Right lobe of liver (tissue), 6 donors: ENCODE data around the gene TYSND1. TPM values are rescaled to one million over a fixed set of nuclear protein-coding genes. Genes with fewer than 3 reads are reported as not detected.

Source experiments
- ATAC-seq, 4 donors: fragments of 200-7000 bp; cut with Tn5 transposase; one replicate each; pipeline ENCODE4 v1.9.1; 2020; ENCODE audit warnings: mild to moderate bottlenecking in 4 of 4, moderate library complexity in 4 of 4
- DNase-seq, 3 donors: peaks; one replicate each; pipeline ENCODE4 v3.0.0-alpha.2; 2020
- H3K27ac ChIP-seq, 3 donors: fragments of 200-600 bp; one replicate each; pipeline ENCODE4 v1.8.0; 2022
- H3K27me3 ChIP-seq, 2 donors: fragments of 200-600 bp; one replicate each; pipeline ENCODE4 v1.8.0; 2022
- H3K36me3 ChIP-seq, 4 donors: fragments of 200-600 bp; sonication (generic) in 1 of 4; one replicate each; pipeline versions ENCODE4 v1.5.1 to v1.8.0; 2017 to 2022; ENCODE audit warnings: control low read depth in 1 of 4
- H3K4me1 ChIP-seq, 4 donors: fragments of 200-600 bp; sonication (generic) in 1 of 4; one replicate each; pipeline versions ENCODE4 v1.5.1 to v1.8.0; 2017 to 2022; ENCODE audit warnings: control low read depth in 1 of 4
- H3K4me3 ChIP-seq, 3 donors: fragments of 200-600 bp; one replicate each; pipeline ENCODE4 v1.8.0; 2022
- H3K9me3 ChIP-seq, 4 donors: fragments of 200-600 bp; sonication (generic) in 1 of 4; one replicate each; pipeline versions ENCODE4 v1.5.1 to v1.8.0; 2017 to 2022; ENCODE audit warnings: control low read depth in 1 of 4
- CTCF ChIP-seq, 4 donors: fragments of 200-600 bp in 3 of 4; fragments of 450-650 bp in 1 of 4; IDR thresholded peaks; one replicate each; pipeline versions ENCODE4 v1.5.1 to v1.8.0; 2016 to 2022; ENCODE audit warnings: antibody characterized with exemption in 4 of 4, mild to moderate bottlenecking in 2 of 4
- POLR2A ChIP-seq: fragments of 450-650 bp; IDR thresholded peaks from one replicate; pipeline ENCODE4 v1.6.1; 2017; ENCODE audit warnings: antibody characterized with exemption, mild to moderate bottlenecking
- WGBS: methylation state at CpG from one replicate; pipeline ENCODE4 v1.1.6; 2018; ENCODE audit warnings: low coverage, low lambda C conversion rate; ENCODE audit not compliant: insufficient coverage; ENCODE audit errors: missing lambda C conversion rate; 5-methylcytosine and 5-hydroxymethylcytosine counted together
- intact Hi-C, 2 donors: fragments of 100-400 bp; cut with DNase I; formaldehyde crosslinking; loops; one replicate each; pipeline versions ENCODE4 v1.11.2 to v1.14.1; 2022
- total RNA-seq, 6 experiments: library from RNA; depleted of rRNA in 2 of 6; stranded (reverse); fragments of >200 nt in 2 of 6; fragmentation: NEBNext Ultra II Directional in 3 of 6; extraction: Animal tissue kit (Norgen Biotek cat#: 25700) in 3 of 6; gene quantifications; one replicate each; pipeline versions ENCODE4 v1.1.0 to v1.2.4, GENCODE V29; 2016 to 2023
- donor health status: DM: no; HTN: yes; CAD: no.
- donor health status: DM: no; HTN: no; CAD: no.
- donor health status: DM: no; HTN: no; CAD: no.
- donor health status: DM: no; HTN: yes; CAD: no.
- donor health status: DM: no; HTN: yes; CAD: no.

TYSND1 gene
- total RNA-seq, 6 experiments from 2014 or later: 5.3 to 11.1 (median 8.2) TPM

GRCh38 chr10:70090013-70090412 is 56.5 kb downstream of the TYSND1 start:
- Histone ChIP-seq H3K4me3 (no peak overlapping the region), H3K4me1 (peaks cover 0 to 47% (median 18%) of the 10 kb centered on the region in 4 donors), H3K27ac (no peak overlapping the region), H3K9me3 (no peaks in the 10 kb centered on the region), H3K36me3 (no peaks in the 10 kb centered on the region), H3K27me3 (no peaks in the 10 kb centered on the region)
- intact Hi-C loops: no loop called here
- no peak for ATAC-seq
- no peak for DNase-seq
- no peak for TF ChIP-seq CTCF (IDR thresholded peaks at IDR 0.05)
- no peak for TF ChIP-seq POLR2A
- WGBS: 79% methylated on average over 3 of the region's 8 CpGs

GRCh38 chr10:70088308-70088698 is 58.2 kb downstream of the TYSND1 start:
- Histone ChIP-seq H3K9me3 (no peaks in the 10 kb centered on the region), H3K4me1 (peaks cover 0 to 48% (median 18%) of the 10 kb centered on the region in 4 donors), H3K27ac (no peak overlapping the region), H3K36me3 (no peaks in the 10 kb centered on the region), H3K27me3 (no peaks in the 10 kb centered on the region), H3K4me3 (no peak overlapping the region)
- TF ChIP-seq CTCF (IDR thresholded peaks at IDR 0.05) (no peak), POLR2A (no peak)
- intact Hi-C loops: no loop called here
- ATAC-seq: no peak
- WGBS: 78% methylated on average over 3 of the region's 3 CpGs
- no peak for DNase-seq

Other genes starting within 250 kb of the TYSND1 start
- gene MACROH2A2, start 93.9 kb downstream of the TYSND1 start, total RNA-seq: 10 to 100 TPM in 2 of 6 experiments, 1 to 10 TPM in 4; 2.0 to 12.1 (median 5.0) TPM
- gene AIFM2, start 13.9 kb downstream of the TYSND1 start, total RNA-seq: 10 to 100 TPM; 11.4 to 23.3 (median 18.2) TPM
- gene SAR1A, start 23.8 kb upstream of the TYSND1 start, total RNA-seq: 10 to 100 TPM; 35.3 to 77.5 (median 61.0) TPM
- 100 to 1,000 TPM in 3 of 6 experiments, 10 to 100 TPM in 3; 64.8 to 133 (median 95.7) TPM for gene PPA1, start 86.7 kb upstream of the TYSND1 start, total RNA-seq
- gene NPFFR1, start 137.3 kb upstream of the TYSND1 start, total RNA-seq: not detected
- gene LRRC20, start 235.9 kb upstream of the TYSND1 start, total RNA-seq: 10 to 100 TPM in 5 of 6 experiments, 1 to 10 TPM in 1; 9.6 to 22.5 (median 16.6) TPM